Glomerular visceral epithelial cell (primary cell): Measurements from ENCODE around the gene SDF2L1.
"Not testable (repeated sequence)": the region's sequence is repeated elsewhere in the genome, so short reads cannot be mapped to it uniquely, and the experiment has no call there.

ENCODE experiments used
- DNase-seq: peaks from one replicate; pipeline ENCODE4 v3.0.0-alpha.2; 2016; ENCODE audit errors: extremely low spot score

Gene SDF2L1

GRCh38 chr22:21686634-21687393 is 44.7 kb downstream of the SDF2L1 start:
- DNase-seq, result no peak

GRCh38 chr22:21687685-21688259 is 45.7 kb downstream of the SDF2L1 start:
- no peak for DNase-seq

DNA sequence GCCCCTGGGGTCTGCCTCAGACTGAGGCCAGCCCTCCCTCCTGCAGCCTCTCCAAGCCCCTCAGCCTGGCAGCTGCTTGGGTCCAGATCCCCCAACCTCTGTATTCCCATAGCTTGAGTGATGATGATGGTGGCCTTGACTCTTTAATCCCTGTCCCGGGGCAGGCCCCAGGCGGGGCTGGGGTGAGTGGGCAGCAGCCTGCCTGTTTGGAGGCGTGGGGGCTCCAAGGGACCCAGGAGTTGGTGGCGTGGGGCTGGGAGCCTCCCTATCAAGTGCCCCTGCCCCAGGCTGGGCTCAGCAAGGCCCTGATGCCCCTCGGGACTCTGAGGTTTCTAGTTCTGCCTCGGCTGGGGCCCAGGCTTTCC is 46.2 kb downstream of the SDF2L1 start:
- no peak for DNase-seq

GRCh38 chr22:21688706-21689381 is 46.7 kb downstream of the SDF2L1 start:
- DNase-seq, result no peak

- DNase-seq, result no peak
Observed at GRCh38 chr22:21690401-21690801, 48.3 kb downstream of the SDF2L1 start.

- no peak for DNase-seq
Observed at GRCh38 chr22:21691816-21692215, 49.7 kb downstream of the SDF2L1 start.

DNA sequence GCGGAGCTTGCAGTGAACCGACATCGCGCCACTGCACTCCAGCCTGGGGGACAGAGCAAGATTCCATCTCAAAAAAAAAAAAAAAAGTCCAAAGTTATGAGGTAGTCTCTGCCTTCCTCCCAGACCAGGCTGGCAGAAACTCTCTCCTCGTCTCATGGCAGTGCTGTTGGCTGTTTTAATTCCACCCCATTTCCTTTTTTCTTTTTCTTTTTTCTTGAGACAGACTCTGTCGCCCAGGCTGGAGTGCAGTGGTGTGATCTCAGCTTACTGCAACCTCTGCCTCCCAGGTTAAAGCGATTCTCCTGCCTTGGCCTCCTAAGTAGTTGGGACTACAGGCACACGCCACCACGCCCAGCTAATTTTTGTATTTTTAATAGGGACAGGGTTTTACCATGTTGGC is 50.8 kb downstream of the SDF2L1 start:
- not testable (repeated sequence) for DNase-seq

DNA sequence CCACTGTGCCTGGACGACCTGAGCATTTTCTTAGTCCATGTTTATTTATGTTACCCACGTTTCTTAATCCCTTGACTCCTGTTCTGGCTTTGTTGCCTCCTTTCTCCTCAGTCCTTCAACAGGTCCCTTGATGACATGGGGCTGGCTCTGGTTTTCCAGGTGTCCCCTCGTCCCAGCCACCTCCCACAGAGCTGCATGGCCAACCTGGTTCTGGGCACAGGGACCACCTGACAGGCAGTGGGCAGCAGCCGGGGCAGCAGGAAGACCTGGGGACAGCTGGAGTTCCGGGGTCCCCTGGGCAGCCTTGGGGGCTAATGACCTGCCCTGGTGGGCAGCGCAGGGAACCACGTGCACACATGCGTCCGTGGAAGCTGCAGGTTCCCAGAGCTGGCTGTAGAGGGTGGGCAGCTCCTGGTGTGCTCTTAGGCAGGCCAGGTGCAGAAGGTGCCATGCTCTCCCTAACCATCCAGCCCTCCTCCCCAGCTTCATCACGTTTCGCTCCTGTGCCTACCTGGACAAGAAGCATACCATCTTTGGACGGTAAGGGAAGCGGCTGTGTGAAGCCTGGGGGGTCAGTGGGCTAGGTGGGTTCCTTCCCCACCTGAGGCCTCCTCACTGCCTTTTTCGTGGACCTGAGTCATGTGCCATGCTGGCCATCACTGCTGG is 51.4 kb downstream of the SDF2L1 start:
- no peak for DNase-seq
